ENCODE data around the gene CKS1B. TPM values are rescaled to one million over a fixed set of nuclear protein-coding genes. Genes with fewer than 3 reads are reported as not detected.

CKS1B gene
- total RNA-seq, 1 experiment from 2014 or later = 258 TPM

DNA sequence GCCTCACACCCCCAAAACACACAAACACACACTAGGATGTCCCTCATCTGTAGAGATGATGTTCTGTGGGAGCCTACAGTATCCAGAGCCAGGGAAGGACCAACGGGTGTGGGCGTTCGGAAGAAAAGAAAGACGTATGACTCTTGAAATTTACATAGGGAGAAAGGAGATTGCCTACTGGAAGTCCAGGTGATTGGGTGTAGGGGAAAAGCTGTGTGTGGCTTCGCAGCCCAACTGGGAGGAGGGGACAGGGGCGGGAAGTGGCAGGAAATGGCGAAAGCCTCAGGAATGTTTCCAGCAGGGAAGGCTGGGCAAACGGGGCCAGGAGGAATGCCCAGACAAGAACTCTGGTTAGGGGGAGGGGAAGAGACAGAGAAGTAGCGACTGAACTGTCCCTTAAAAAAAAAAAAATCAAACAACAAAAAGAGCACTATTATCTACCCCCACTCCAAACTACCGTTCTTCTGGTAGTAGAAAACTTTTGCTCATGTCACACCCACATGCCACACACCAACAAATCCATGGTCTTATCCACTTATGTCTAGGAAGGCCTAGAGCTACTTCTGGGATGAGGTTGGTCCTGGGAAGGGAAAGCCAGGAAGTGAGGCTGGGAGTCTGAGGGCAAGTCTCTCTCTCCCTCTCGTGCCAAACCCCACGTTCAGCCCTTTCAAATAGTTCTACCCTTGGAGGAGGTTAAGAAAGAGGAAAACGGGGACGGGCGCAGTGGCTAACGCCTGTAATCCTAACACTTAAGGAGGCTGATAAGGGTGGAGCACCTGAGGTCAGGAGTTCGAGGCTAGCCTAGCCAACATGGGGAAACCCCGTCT, 1.8 kb upstream of the CKS1B start (continued):
- no peak for TF ChIP-seq PRDM15 (CRISPR knock-in tag; IDR thresholded peaks at IDR 0.05)
- no peak for TF ChIP-seq ATF1 (CRISPR knock-in tag; IDR thresholded peaks at IDR 0.05)
- TF ChIP-seq, protein P1, sequence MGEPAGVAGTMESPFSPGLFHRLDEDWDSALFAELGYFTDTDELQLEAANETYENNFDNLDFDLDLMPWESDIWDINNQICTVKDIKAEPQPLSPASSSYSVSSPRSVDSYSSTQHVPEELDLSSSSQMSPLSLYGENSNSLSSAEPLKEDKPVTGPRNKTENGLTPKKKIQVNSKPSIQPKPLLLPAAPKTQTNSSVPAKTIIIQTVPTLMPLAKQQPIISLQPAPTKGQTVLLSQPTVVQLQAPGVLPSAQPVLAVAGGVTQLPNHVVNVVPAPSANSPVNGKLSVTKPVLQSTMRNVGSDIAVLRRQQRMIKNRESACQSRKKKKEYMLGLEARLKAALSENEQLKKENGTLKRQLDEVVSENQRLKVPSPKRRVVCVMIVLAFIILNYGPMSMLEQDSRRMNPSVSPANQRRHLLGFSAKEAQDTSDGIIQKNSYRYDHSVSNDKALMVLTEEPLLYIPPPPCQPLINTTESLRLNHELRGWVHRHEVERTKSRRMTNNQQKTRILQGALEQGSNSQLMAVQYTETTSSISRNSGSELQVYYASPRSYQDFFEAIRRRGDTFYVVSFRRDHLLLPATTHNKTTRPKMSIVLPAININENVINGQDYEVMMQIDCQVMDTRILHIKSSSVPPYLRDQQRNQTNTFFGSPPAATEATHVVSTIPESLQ (CRISPR knock-in tag; IDR thresholded peaks at IDR 0.05) = no peak
- TF ChIP-seq ERG (CRISPR knock-in tag; IDR thresholded peaks at IDR 0.05) = no peak
- no peak for TF ChIP-seq EMX1 (CRISPR knock-in tag; IDR thresholded peaks at IDR 0.05)
- TF ChIP-seq, protein P2, sequence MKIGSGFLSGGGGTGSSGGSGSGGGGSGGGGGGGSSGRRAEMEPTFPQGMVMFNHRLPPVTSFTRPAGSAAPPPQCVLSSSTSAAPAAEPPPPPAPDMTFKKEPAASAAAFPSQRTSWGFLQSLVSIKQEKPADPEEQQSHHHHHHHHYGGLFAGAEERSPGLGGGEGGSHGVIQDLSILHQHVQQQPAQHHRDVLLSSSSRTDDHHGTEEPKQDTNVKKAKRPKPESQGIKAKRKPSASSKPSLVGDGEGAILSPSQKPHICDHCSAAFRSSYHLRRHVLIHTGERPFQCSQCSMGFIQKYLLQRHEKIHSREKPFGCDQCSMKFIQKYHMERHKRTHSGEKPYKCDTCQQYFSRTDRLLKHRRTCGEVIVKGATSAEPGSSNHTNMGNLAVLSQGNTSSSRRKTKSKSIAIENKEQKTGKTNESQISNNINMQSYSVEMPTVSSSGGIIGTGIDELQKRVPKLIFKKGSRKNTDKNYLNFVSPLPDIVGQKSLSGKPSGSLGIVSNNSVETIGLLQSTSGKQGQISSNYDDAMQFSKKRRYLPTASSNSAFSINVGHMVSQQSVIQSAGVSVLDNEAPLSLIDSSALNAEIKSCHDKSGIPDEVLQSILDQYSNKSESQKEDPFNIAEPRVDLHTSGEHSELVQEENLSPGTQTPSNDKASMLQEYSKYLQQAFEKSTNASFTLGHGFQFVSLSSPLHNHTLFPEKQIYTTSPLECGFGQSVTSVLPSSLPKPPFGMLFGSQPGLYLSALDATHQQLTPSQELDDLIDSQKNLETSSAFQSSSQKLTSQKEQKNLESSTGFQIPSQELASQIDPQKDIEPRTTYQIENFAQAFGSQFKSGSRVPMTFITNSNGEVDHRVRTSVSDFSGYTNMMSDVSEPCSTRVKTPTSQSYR (CRISPR knock-in tag; IDR thresholded peaks at IDR 0.05) = 0 out of 2 replicates have a peak, but pooled peaks have one; percentile 65
- TF ChIP-seq, protein P3, sequence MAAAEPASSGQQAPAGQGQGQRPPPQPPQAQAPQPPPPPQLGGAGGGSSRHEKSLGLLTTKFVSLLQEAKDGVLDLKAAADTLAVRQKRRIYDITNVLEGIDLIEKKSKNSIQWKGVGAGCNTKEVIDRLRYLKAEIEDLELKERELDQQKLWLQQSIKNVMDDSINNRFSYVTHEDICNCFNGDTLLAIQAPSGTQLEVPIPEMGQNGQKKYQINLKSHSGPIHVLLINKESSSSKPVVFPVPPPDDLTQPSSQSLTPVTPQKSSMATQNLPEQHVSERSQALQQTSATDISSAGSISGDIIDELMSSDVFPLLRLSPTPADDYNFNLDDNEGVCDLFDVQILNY (CRISPR knock-in tag; IDR thresholded peaks at IDR 0.05) = peak; percentile 44; the same call in 1 of the 2 replicates
- TF ChIP-seq NFE2L1 (CRISPR knock-in tag; IDR thresholded peaks at IDR 0.05) = peak; percentile 65; the same call in 1 of the 2 replicates
- TF ChIP-seq KAT7 (CRISPR knock-in tag; IDR thresholded peaks at IDR 0.05; ENCODE audit: borderline replicate concordance) = no peak
- TF ChIP-seq, protein P4, sequence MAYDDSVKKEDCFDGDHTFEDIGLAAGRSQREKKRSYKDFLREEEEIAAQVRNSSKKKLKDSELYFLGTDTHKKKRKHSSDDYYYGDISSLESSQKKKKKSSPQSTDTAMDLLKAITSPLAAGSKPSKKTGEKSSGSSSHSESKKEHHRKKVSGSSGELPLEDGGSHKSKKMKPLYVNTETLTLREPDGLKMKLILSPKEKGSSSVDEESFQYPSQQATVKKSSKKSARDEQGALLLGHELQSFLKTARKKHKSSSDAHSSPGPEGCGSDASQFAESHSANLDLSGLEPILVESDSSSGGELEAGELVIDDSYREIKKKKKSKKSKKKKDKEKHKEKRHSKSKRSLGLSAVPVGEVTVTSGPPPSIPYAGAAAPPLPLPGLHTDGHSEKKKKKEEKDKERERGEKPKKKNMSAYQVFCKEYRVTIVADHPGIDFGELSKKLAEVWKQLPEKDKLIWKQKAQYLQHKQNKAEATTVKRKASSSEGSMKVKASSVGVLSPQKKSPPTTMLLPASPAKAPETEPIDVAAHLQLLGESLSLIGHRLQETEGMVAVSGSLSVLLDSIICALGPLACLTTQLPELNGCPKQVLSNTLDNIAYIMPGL (CRISPR knock-in tag; IDR thresholded peaks at IDR 0.05) = no peak
- peak; percentile 97; the same call in 1 of the 2 replicates for TF ChIP-seq TEAD1 (CRISPR knock-in tag; IDR thresholded peaks at IDR 0.05)
- no peak for TF ChIP-seq ZNF396 (CRISPR knock-in tag; IDR thresholded peaks at IDR 0.05; ENCODE audit: borderline replicate concordance)
- peak; percentile 59; the same call in 1 of the 2 replicates for TF ChIP-seq GABPB1 (CRISPR knock-in tag; IDR thresholded peaks at IDR 0.05)
- no peak for TF ChIP-seq HMGA2 (CRISPR knock-in tag; IDR thresholded peaks at IDR 0.05)
- TF ChIP-seq CREM (CRISPR knock-in tag; IDR thresholded peaks at IDR 0.05) = no peak
- no peak for TF ChIP-seq NFATC4 (CRISPR knock-in tag; IDR thresholded peaks at IDR 0.05)
- TF ChIP-seq, protein P5, sequence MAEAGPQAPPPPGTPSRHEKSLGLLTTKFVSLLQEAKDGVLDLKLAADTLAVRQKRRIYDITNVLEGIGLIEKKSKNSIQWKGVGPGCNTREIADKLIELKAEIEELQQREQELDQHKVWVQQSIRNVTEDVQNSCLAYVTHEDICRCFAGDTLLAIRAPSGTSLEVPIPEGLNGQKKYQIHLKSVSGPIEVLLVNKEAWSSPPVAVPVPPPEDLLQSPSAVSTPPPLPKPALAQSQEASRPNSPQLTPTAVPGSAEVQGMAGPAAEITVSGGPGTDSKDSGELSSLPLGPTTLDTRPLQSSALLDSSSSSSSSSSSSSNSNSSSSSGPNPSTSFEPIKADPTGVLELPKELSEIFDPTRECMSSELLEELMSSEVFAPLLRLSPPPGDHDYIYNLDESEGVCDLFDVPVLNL (CRISPR knock-in tag; IDR thresholded peaks at IDR 0.05; ENCODE audit: borderline replicate concordance, low read depth) = no peak
- TF ChIP-seq ARID4B (CRISPR knock-in tag; IDR thresholded peaks at IDR 0.05; ENCODE audit: borderline replicate concordance) = 0 out of 2 replicates have a peak, but pooled peaks have one; percentile 24
- TF ChIP-seq TP53 (CRISPR knock-in tag; IDR thresholded peaks at IDR 0.05) = no peak
- TF ChIP-seq GTF2I (CRISPR knock-in tag; conservative IDR thresholded peaks at IDR 0.05) = no peak
